ENCODE measurements around the gene ZNF410.
"Not testable (repeated sequence)": the region's sequence is repeated elsewhere in the genome, so short reads cannot be mapped to it uniquely, and the experiment has no call there.

DNA sequence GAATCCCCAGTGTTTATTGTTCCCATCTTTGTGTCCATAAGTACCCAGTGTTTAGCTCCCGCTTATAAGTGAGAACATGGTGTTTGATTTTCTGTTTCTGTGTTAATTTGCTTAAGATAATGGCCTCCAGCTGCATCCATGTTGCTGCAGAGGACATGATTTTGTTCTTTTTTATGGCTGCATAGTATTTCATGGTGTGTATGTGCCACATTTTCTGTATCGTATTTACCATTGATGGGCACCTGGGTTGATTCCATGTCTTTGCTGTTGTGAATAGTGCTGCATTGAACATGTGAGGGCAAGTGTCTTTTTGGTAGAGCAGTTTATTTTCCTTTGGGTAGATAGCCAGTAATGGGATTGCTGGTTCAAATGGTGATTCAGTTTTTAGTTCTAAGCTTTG, 32.8 kb downstream of the ZNF410 start:
- TF ChIP-seq, protein P1, sequence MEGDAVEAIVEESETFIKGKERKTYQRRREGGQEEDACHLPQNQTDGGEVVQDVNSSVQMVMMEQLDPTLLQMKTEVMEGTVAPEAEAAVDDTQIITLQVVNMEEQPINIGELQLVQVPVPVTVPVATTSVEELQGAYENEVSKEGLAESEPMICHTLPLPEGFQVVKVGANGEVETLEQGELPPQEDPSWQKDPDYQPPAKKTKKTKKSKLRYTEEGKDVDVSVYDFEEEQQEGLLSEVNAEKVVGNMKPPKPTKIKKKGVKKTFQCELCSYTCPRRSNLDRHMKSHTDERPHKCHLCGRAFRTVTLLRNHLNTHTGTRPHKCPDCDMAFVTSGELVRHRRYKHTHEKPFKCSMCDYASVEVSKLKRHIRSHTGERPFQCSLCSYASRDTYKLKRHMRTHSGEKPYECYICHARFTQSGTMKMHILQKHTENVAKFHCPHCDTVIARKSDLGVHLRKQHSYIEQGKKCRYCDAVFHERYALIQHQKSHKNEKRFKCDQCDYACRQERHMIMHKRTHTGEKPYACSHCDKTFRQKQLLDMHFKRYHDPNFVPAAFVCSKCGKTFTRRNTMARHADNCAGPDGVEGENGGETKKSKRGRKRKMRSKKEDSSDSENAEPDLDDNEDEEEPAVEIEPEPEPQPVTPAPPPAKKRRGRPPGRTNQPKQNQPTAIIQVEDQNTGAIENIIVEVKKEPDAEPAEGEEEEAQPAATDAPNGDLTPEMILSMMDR (optimal IDR thresholded peaks at IDR 0.05 in 1 of 3, IDR thresholded peaks at IDR 0.05 in 1 of 3, conservative IDR thresholded peaks at IDR 0.05 in 1 of 3; ENCODE audit: extremely low read depth in 1 of 3, insufficient read depth in 2 of 3, low read length in 3 of 3), result not testable (repeated sequence)
- not testable (repeated sequence) for TF ChIP-seq EZH2 (IDR thresholded peaks at IDR 0.05; ENCODE audit: low read length)

Measured in keratinocyte (primary cell).